ENCODE data around the gene OSBPL10.

GRCh38 chr3:31858439-31858838 is 122.6 kb downstream of the OSBPL10 start:
- TF ChIP-seq CTCF (IDR thresholded peaks at IDR 0.05) (no peak), POLR2AphosphoS5 (IDR thresholded peaks at IDR 0.05) (no peak), POLR2A (IDR thresholded peaks at IDR 0.05) (no peak), EP300 (IDR thresholded peaks at IDR 0.05) (no peak)

Measured in stomach (tissue), 4 donors.